ENCODE measurements around the gene JMJD7. TPM values are rescaled to one million over a fixed set of nuclear protein-coding genes. Genes with fewer than 3 reads are reported as not detected.

The JMJD7 gene
- total RNA-seq, 1 donor = 3.1 TPM

DNA sequence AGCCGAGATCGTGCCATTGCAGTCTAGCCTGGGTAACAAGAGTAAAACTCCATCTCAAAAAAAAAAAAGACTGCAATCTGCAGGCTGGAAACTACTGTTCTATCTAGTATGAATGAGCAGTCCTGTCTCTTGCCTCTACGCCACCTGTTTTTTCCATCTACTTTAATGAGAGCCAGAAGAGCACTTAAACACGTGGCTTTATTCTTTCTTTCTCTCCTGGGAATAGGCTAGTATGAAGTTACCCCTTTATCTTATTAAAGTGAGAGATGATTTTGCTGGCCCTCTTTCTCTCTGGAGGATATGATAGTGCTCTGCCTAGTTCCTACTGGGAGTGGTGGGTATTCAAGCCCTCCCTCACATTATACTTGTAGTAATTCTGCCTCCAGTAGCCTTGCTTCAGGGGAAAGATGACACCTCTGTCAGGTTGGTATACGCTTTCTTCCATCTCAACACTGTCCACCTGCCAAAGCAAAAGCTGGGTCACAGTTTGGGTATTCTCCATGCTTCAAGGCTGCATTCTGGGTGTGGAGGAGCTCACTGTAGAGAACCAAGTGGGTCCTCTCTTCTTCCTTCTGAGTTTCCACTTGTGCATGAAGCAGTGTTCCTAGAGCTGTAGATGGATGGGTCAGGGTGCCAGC is 35.8 kb upstream of the JMJD7 start:
- TF ChIP-seq, protein P1, sequence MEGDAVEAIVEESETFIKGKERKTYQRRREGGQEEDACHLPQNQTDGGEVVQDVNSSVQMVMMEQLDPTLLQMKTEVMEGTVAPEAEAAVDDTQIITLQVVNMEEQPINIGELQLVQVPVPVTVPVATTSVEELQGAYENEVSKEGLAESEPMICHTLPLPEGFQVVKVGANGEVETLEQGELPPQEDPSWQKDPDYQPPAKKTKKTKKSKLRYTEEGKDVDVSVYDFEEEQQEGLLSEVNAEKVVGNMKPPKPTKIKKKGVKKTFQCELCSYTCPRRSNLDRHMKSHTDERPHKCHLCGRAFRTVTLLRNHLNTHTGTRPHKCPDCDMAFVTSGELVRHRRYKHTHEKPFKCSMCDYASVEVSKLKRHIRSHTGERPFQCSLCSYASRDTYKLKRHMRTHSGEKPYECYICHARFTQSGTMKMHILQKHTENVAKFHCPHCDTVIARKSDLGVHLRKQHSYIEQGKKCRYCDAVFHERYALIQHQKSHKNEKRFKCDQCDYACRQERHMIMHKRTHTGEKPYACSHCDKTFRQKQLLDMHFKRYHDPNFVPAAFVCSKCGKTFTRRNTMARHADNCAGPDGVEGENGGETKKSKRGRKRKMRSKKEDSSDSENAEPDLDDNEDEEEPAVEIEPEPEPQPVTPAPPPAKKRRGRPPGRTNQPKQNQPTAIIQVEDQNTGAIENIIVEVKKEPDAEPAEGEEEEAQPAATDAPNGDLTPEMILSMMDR (IDR thresholded peaks at IDR 0.05; ENCODE audit: insufficient read depth, low read length) = no peak
- no peak overlapping the region for H3K4me3 ChIP-seq (ENCODE audit: low read depth, low read length)
- no peak for DNase-seq (ENCODE audit: low read depth)

DNA sequence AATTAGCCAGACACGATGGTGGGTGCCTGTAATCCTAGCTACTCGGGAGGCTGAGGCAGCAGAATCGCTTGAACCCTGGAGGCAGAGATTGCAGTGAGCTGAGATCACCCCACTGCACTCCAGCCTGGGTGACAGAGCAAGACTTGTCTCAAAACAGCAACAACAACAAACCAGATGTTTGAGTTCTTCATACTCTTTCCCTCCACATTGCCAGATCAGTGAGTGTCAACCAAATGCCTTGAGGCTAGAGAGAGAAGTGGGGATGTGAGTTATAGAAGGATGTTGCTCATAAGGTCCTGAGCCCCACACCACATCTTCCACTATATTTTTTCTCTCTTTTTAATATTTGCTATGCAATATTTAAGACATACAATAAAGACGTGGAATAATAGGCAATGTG is 33.8 kb upstream of the JMJD7 start:
- TF ChIP-seq, protein P1 (IDR thresholded peaks at IDR 0.05; ENCODE audit: insufficient read depth, low read length) = no peak
- DNase-seq (ENCODE audit: low read depth) = no peak
- H3K4me3 ChIP-seq (ENCODE audit: low read depth, low read length) = no peak overlapping the region

DNA sequence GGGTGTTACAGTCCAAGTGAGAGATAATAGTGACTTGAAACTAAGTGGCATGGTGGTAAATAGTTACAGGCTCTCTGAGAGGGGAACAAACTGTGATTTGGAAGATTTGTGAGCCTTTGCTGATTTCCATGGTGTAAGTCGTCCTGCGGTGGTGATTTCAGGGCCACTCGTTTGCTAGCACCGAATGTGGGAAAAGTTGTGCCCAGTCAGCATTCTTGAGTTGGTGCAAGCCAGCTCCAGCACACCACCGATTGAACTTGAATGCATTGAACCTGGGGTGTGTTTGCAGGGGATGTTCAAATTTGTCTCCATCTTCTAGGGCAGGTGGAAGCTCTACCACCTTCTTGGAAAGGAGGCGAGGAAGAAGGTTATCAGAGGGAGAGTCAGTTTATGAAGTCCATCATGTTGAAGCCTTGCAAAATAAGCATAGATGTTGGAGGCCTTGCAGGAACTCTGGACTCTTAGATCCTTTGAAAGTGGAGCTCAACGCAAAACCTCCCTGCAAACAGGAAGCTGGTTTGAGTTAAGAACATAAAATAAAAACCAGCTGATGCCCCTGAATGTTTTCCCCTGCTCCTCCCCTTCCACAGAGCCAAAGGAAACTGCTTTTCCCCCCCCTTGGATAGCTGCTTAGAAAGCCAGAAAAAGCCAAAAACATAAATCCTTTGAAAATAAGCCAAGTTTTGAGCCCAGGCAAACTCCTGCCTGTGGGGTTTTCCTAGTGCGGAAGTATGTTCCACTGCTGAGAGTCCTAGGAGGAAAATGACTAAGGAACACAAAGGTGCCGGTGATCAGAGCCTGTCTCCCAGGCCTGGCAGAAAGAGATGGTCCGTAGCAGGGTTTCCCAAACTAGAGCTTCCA is 31.7 kb upstream of the JMJD7 start:
- peak overlapping the region; percentile 5 for H3K4me3 ChIP-seq (ENCODE audit: low read depth, low read length)
- DNase-seq (ENCODE audit: low read depth) = peak; percentile 82

DNA sequence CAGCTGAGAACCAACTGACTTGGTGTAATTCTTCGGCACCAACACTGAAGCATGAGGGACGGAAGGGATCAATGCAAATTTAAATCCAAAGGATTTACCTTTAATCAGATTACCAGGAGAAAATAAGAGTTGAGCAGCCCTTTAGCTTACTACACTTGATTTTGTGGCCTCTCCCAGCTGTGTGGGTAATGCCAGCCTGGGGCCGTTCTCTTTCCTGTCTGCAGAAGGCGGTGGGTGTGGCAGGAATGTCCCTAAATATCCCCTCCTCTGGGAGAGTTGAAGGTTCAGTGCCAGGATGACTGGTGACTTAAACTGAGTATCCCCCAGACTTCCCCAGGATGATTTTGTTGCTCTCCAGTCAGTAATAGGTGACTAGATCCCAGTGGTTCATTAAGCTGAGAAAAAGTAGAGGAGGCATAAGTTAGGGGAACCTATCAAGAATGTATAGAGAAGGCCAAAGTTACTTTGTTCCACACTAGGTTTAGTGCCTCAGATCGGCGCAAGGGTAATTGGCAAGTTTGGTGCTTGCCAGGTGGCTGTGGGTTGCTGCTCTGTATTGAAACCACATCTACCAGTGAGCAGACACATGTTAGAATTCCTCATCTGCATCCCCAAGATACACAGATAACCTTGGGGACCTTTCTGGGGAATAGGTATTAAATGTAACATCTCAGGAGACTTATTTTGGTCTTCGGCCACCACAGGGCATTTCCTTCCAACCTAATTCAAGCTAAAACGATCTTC is 30.5 kb upstream of the JMJD7 start:
- TF ChIP-seq, protein P1 (IDR thresholded peaks at IDR 0.05; ENCODE audit: insufficient read depth, low read length) = no peak
- no peak for DNase-seq (ENCODE audit: low read depth)
- no peak overlapping the region for H3K4me3 ChIP-seq (ENCODE audit: low read depth, low read length)

More for the DNA sequence above, 31.7 kb upstream of the JMJD7 start:
- TF ChIP-seq, protein P1 (IDR thresholded peaks at IDR 0.05; ENCODE audit: insufficient read depth, low read length) = no peak

DNA sequence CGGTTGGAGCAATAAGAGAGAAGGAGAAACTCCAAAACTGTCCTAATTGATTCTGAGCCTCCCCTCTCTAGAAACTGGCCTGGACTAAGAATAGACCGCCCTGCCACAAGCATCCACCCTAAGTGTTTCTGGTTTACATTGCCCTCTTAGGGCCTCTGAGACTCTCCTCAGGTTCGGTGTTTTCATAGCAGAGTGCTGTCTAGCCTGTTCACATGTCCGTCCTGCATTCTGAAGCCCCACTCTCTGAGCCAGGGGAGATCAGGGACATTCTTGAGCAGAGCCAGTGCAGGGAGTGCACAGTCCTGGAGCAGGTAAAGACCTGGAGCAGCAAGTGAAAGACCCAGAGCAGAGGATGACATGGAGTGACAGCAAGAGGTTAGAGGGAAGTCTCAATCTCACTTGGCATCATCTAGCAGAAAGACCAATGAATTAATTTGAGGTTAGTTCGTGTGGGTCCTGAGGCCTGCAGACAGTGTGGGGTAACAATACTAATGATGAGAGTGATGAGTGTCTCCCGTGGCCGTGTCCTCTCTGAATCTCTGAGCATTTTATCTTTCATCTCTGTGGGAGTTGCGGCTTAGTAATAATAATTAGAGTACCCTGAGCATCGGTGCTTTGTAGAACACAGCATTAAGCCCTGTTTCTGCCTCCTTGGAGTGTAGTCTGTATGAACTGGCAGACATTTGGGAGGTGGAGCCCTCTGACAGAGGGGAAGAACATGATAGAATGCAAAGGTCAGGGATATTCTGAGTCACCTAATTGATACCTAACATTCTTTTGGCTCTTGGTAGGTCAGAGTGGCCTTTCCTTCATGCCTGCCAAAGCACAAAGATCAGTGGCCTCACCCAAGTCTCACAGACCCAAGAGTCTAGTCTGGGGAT is 29.0 kb upstream of the JMJD7 start:
- peak; percentile 20 for DNase-seq (ENCODE audit: low read depth)
- no peak overlapping the region for H3K4me3 ChIP-seq (ENCODE audit: low read depth, low read length)
- TF ChIP-seq, protein P1 (IDR thresholded peaks at IDR 0.05; ENCODE audit: insufficient read depth, low read length) = no peak

DNA sequence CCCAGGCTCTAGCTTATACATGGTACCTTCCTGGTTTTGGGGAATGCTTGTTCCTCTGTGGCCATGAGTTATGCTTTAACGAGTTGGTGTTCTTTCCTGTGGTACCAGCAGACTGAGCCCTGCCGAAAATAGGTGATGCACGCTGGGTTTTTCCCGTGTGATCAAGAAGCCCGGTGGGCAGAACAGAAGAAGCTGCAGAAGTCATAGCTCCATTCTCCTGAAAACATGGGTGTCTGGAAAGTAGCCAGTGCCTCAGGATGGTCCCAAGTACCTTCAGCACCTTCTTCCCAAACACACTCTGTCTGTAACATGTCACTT is 28.4 kb upstream of the JMJD7 start:
- no peak for DNase-seq (ENCODE audit: low read depth)
- no peak overlapping the region for H3K4me3 ChIP-seq (ENCODE audit: low read depth, low read length)
- TF ChIP-seq, protein P1 (IDR thresholded peaks at IDR 0.05; ENCODE audit: insufficient read depth, low read length) = no peak
